22Rv1 (cell line): ENCODE results near the gene PSMD5.

ENCODE experiments used
- CTCF ChIP-seq: fragments of 450-650 bp; IDR thresholded peaks from 2 replicates; pipeline ENCODE4 v1.5.1; 2017; ENCODE audit warnings: mild to moderate bottlenecking
- ZFX ChIP-seq: fragments of 450-650 bp; IDR thresholded peaks from 2 replicates; pipeline ENCODE4 v1.6.1; 2017; ENCODE audit warnings: antibody characterized with exemption, borderline replicate concordance

GRCh38 chr9:120866651-120867050 lies 23.9 kb upstream of the PSMD5 start:
- no peak for TF ChIP-seq CTCF
- TF ChIP-seq ZFX: no peak
